H1 (cell line): ENCODE data around the gene ISG15. TPM values are rescaled to one million over a fixed set of nuclear protein-coding genes. Genes with fewer than 3 reads are reported as not detected.

Source experiments
- CTCF ChIA-PET: fragments of 300-600 bp; sonication (Branson Sonifier 250); formaldehyde crosslinking; loops from one replicate; lab custom pipeline; 2021; ENCODE audit not compliant: partially characterized antibody; lab: Charles Lee
- POLR2A ChIA-PET: fragments of 300-600 bp; sonication (Branson Sonifier 250); formaldehyde crosslinking; loops from one replicate; lab custom pipeline; 2021; ENCODE audit warnings: inconsistent platforms; ENCODE audit not compliant: partially characterized antibody; lab: Charles Lee
- DNase-seq, 2 experiments: peaks; one replicate each; pipeline versions ENCODE4 v3.0.0 to v3.0.0-alpha.2; 2010 to 2022; ENCODE audit warnings: low spot score in 2 of 2, low read depth in 1 of 2, mixed read lengths in 1 of 2
- FAIRE-seq: peaks from 2 replicates; lab custom pipeline; 2011; peaks lifted over from hg19 to GRCh38; lab: Jason Lieb, UNC
- H2AFZ ChIP-seq: 2 replicates; pipeline ENCODE4 v1.8.1; 2012; ENCODE audit warnings: low read length, inconsistent platforms
- H2AK5ac ChIP-seq: 2 replicates; pipeline ENCODE4 v1.6.1; 2013; ENCODE audit warnings: low read depth, low read length
- H2BK120ac ChIP-seq: replicated peaks from 2 replicates; pipeline ENCODE3; 2013; ENCODE audit warnings: low read depth, low read length, inconsistent platforms
- H2BK12ac ChIP-seq: 2 replicates; pipeline ENCODE4 v1.6.1; 2013; ENCODE audit warnings: low read depth, low read length
- H2BK15ac ChIP-seq: 2 replicates; pipeline ENCODE4 v1.6.1; 2013; ENCODE audit warnings: low read length
- H2BK20ac ChIP-seq: 2 replicates; pipeline ENCODE4 v1.6.1; 2013; ENCODE audit warnings: low read length
- H2BK5ac ChIP-seq: 2 replicates; pipeline ENCODE4 v1.6.1; 2013; ENCODE audit warnings: low read depth, low read length
- H3K14ac ChIP-seq: 2 replicates; pipeline ENCODE4 v1.6.1; 2013; ENCODE audit warnings: inconsistent platforms; ENCODE audit not compliant: insufficient read length
- H3K18ac ChIP-seq: 2 replicates; pipeline ENCODE4 v1.6.1; 2013; ENCODE audit warnings: low read length; ENCODE audit errors: extremely low read depth
- H3K23ac ChIP-seq: 2 replicates; pipeline ENCODE4 v1.6.1; 2013; ENCODE audit warnings: inconsistent platforms; ENCODE audit not compliant: insufficient read length
- H3K23me2 ChIP-seq: 2 replicates; pipeline ENCODE4 v1.6.1; 2013; ENCODE audit warnings: low read depth, low read length
- H3K27ac ChIP-seq: 2 replicates; pipeline ENCODE4 v1.6.1; 2011; ENCODE audit warnings: low read depth, low read length, inconsistent platforms
- H3K27me3 ChIP-seq, 4 experiments: replicated peaks in 1 of 4; 1 replicate in 1 of 4; 2 replicates in 3 of 4; pipeline versions ENCODE4 v1.6.1 to v1.8.1; 2011 to 2013; ENCODE audit warnings: low read length in 3 of 4, mild to moderate bottlenecking in 3 of 4, inconsistent platforms in 2 of 4, mixed read lengths in 2 of 4, moderate library complexity in 1 of 4; ENCODE audit not compliant: control insufficient read depth in 3 of 4, insufficient read depth in 3 of 4; ENCODE audit errors: extremely low read depth in 1 of 4
- H3K36me3 ChIP-seq, 4 experiments: 2 replicates each; pipeline versions ENCODE4 v1.6.1 to v1.8.1; 2011 to 2013; ENCODE audit warnings: mild to moderate bottlenecking in 4 of 4, low read length in 3 of 4, moderate library complexity in 2 of 4, control low read depth in 1 of 4, inconsistent platforms in 1 of 4; ENCODE audit not compliant: insufficient read depth in 4 of 4, control insufficient read depth in 2 of 4
- H3K4ac ChIP-seq: replicated peaks from 2 replicates; pipeline ENCODE3; 2013; ENCODE audit warnings: low read length, low read depth, mixed read lengths, inconsistent platforms; ENCODE audit not compliant: insufficient read length
- H3K4me1 ChIP-seq, 4 experiments: replicated peaks in 1 of 4; 1 replicate in 1 of 4; 2 replicates in 3 of 4; pipeline versions ENCODE4 v1.6.1 to v1.8.1; 2011 to 2013; ENCODE audit warnings: low read length in 3 of 4, inconsistent platforms in 2 of 4, mixed read lengths in 1 of 4; ENCODE audit not compliant: insufficient read depth in 4 of 4, control insufficient read depth in 3 of 4
- H3K4me2 ChIP-seq, 2 experiments: 2 replicates each; pipeline versions ENCODE4 v1.6.1 to v1.8.1; 2011 to 2013; ENCODE audit warnings: low read depth in 2 of 2, low read length in 2 of 2, control low read depth in 1 of 2, inconsistent platforms in 1 of 2, mild to moderate bottlenecking in 1 of 2; ENCODE audit not compliant: insufficient read depth in 1 of 2
- H3K4me3 ChIP-seq, 4 experiments: fragments of 200-600, 300-600 bp in 1 of 4; sonication (generic), shearing (Covaris generic), sonication (Bioruptor Twin) in 1 of 4; 2 replicates each; pipeline versions ENCODE4 v1.5.1 to v1.8.1; 2011 to 2016; ENCODE audit warnings: low read length in 4 of 4, low read depth in 3 of 4, control low read depth in 2 of 4, inconsistent platforms in 2 of 4, mild to moderate bottlenecking in 2 of 4, mixed read lengths in 1 of 4, moderate library complexity in 1 of 4; ENCODE audit not compliant: insufficient read depth in 2 of 4; ENCODE audit errors: extremely low read depth in 1 of 4
- H3K56ac ChIP-seq: replicated peaks from 2 replicates; pipeline ENCODE3; 2013; ENCODE audit warnings: low read depth, mild to moderate bottlenecking, mixed read lengths, low read length, inconsistent platforms; ENCODE audit not compliant: insufficient read length
- H3K79me1 ChIP-seq: 2 replicates; pipeline ENCODE4 v1.6.1; 2013; ENCODE audit warnings: low read depth, low read length, control low read depth
- H3K79me2 ChIP-seq, 2 experiments: 2 replicates each; pipeline versions ENCODE4 v1.6.1 to v1.8.1; 2012 to 2013; ENCODE audit warnings: low read length in 2 of 2, mild to moderate bottlenecking in 2 of 2, inconsistent platforms in 1 of 2; ENCODE audit not compliant: insufficient read depth in 2 of 2, control insufficient read depth in 1 of 2
- H3K9ac ChIP-seq, 4 experiments: replicated peaks in 1 of 4; 1 replicate in 1 of 4; 2 replicates in 3 of 4; pipeline versions ENCODE4 v1.6.1 to v1.8.1; 2011 to 2013; ENCODE audit warnings: low read depth in 3 of 4, low read length in 3 of 4, control low read depth in 2 of 4, mild to moderate bottlenecking in 2 of 4, moderate library complexity in 2 of 4, inconsistent platforms in 1 of 4; ENCODE audit errors: extremely low read depth in 1 of 4
- H3K9me3 ChIP-seq, 2 experiments: 2 replicates each; pipeline versions ENCODE4 v1.6.1 to v1.8.1; 2012 to 2013; ENCODE audit warnings: mild to moderate bottlenecking in 2 of 2, moderate library complexity in 2 of 2, control low read depth in 1 of 2, inconsistent platforms in 1 of 2, low read depth in 1 of 2, low read length in 1 of 2, mixed read lengths in 1 of 2; ENCODE audit not compliant: insufficient read depth in 2 of 2
- H4K20me1 ChIP-seq, 2 experiments: replicated peaks in 1 of 2; 2 replicates each; pipeline versions ENCODE3 to v1.8.1; 2011 to 2013; ENCODE audit warnings: inconsistent platforms in 2 of 2, low read length in 2 of 2, mild to moderate bottlenecking in 1 of 2; ENCODE audit not compliant: insufficient read depth in 2 of 2, control insufficient read depth in 1 of 2
- H4K5ac ChIP-seq: 2 replicates; pipeline ENCODE4 v1.6.1; 2013; ENCODE audit warnings: low read length, low read depth, mixed read lengths, inconsistent platforms; ENCODE audit not compliant: insufficient read length
- H4K8ac ChIP-seq: 2 replicates; pipeline ENCODE4 v1.8.0; 2013; ENCODE audit warnings: mild to moderate bottlenecking, moderate library complexity, low read length, inconsistent platforms; ENCODE audit not compliant: insufficient read depth; ENCODE audit errors: extremely low read depth
- H4K91ac ChIP-seq: replicated peaks from 2 replicates; pipeline ENCODE3; 2013; ENCODE audit warnings: low read length, mixed read lengths, inconsistent platforms; ENCODE audit not compliant: insufficient read length
- ASH2L ChIP-seq: fragments of 200-600, 300-600 bp; sonication (generic); IDR thresholded peaks from one replicate; pipeline ENCODE4 v1.7.1; 2017; ENCODE audit warnings: low read length
- CEBPB ChIP-seq: IDR thresholded peaks from 2 replicates; pipeline ENCODE4 v1.6.1; 2012; ENCODE audit warnings: low read depth, low read length
- CHD2 ChIP-seq: IDR thresholded peaks from 2 replicates; pipeline ENCODE4 v1.6.1; 2012; ENCODE audit warnings: low read length, improper control_type of control experiment
- POLR2AphosphoS5 ChIP-seq: IDR thresholded peaks from 2 replicates; pipeline ENCODE4 v1.6.1; 2011; ENCODE audit warnings: low read depth, low read length
- RAD21 ChIP-seq, 2 experiments: IDR thresholded peaks in 1 of 2; conservative IDR thresholded peaks in 1 of 2; 2 replicates each; pipeline ENCODE4 v1.6.1; 2011; ENCODE audit warnings: low read depth in 2 of 2, low read length in 2 of 2, improper control_type of control experiment in 1 of 2, inconsistent platforms in 1 of 2, mild to moderate bottlenecking in 1 of 2, moderate library complexity in 1 of 2
- RFX5 ChIP-seq: IDR thresholded peaks from 2 replicates; pipeline ENCODE4 v1.6.1; 2011; ENCODE audit warnings: low read depth, low read length, improper control_type of control experiment, borderline replicate concordance
- RNF2 ChIP-seq: fragments of 200-900, 300-1000 bp; sonication (generic); IDR thresholded peaks from 2 replicates; pipeline ENCODE4 v1.7.1; 2016; ENCODE audit warnings: borderline replicate concordance, low read depth, mild to moderate bottlenecking, antibody characterized with exemption, low read length; ENCODE audit not compliant: poor library complexity, severe bottlenecking; ENCODE audit errors: missing control alignments
- SRF ChIP-seq: IDR thresholded peaks from 2 replicates; pipeline ENCODE4 v1.6.1; 2011; ENCODE audit warnings: mild to moderate bottlenecking, low read depth, low read length, moderate library complexity
- TEAD4 ChIP-seq: IDR thresholded peaks from 2 replicates; pipeline ENCODE4 v1.6.1; 2012; ENCODE audit warnings: low read depth, low read length, inconsistent platforms, mixed read lengths
- ZNF274 ChIP-seq: IDR thresholded peaks from 2 replicates; pipeline ENCODE4 v1.7.0; 2012; ENCODE audit warnings: low read length, borderline replicate concordance; ENCODE audit errors: extremely low read depth
- WGBS, 2 experiments: shearing (Covaris generic) in 1 of 2; methylation state at CpG; one replicate each; pipeline versions ENCODE4 v1.1.6 to v1.1.7; 2013 to 2015; ENCODE audit warnings: low lambda C conversion rate in 2 of 2, mixed read lengths in 2 of 2, inconsistent platforms in 1 of 2, low coverage in 1 of 2, missing lambda C conversion rate in 1 of 2; ENCODE audit not compliant: insufficient replicate concordance in 2 of 2, insufficient coverage in 1 of 2, insufficient read length in 1 of 2; ENCODE audit errors: extremely low coverage in 1 of 2, missing lambda C conversion rate in 1 of 2; 5-methylcytosine and 5-hydroxymethylcytosine counted together
- polyA plus RNA-seq, 7 experiments: library from polyadenylated mRNA; depleted of rRNA in 3 of 7; stranded (reverse) in 5 of 7; unstranded in 2 of 7; fragments of >200 nt in 5 of 7; fragments of 200-250 nt in 2 of 7; gene quantifications; 1 replicate in 5 of 7; 2 replicates in 1 of 7; 4 replicates in 1 of 7; pipeline versions ENCODE4 v1.2.1 to v1.2.3, GENCODE V29; 2011 to 2013; ENCODE audit warnings: missing spikeins in 2 of 7, mixed read lengths in 2 of 7
- total RNA-seq: library from RNA; stranded (reverse); fragmentation: NEBNext Ultra II Directional; extraction: Animal tissue kit (Norgen Biotek cat#: 25700); gene quantifications from 2 replicates; pipeline ENCODE4 v1.2.1, GENCODE V29; 2021
- TF ChIP-seq, protein P1 (sequence below): IDR thresholded peaks from 2 replicates; pipeline ENCODE4 v1.6.1; 2012; ENCODE audit warnings: inconsistent platforms

The ISG15 gene
- total and polyA plus RNA-seq, 2 of the 8 experiments (the other 6 are each of a cell fraction or from before 2014, with no cell fraction given), result 29.3 to 121 TPM

DNA sequence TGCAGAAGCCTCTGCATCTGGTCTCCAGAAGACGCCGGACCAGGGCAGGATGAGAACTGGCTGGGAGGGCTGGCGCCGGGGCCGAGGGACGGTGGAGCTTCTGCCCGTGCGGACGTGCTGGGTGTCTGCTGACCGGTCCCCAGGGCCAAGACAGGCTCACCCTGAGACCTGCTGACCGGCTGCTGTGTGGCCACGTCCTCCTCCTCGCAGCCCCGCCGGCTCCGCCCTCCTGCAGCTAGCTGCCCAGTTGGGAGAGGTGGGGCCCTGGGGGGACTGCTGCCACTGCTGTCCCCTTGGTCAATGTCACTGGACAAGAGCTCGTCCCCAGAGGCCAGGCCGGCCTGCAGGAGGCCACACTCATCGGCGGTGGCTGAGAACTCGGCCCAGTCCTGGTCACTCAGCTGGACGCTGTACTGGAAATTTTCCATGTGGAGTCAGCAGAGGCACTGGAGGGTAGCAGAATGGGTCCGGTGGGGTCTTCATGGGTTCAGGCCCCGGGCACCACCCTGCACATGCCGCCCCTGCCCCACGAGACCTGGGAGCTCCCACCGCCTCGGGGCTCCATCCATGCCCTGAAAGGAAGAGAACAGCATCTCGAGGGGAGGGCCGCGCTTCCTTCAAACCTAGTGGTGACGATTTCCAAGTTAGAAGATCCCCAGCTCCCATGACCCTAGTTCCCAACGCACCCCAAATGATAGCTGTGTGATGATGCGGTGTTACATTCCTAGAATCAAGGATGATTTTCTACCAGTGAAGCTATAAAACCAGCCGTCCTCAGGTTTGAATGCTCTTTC lies 32.5 kb upstream of the ISG15 start:
- peaks cover 0 to 23% (median 12%) of the 10 kb centered on the region in 4 experiments; a peak in 4 of 7 replicates for H3K27me3 ChIP-seq
- no peak overlapping the region for H3K18ac ChIP-seq
- no peak overlapping the region for H3K4me3 ChIP-seq
- H4K8ac ChIP-seq, result peak overlapping the region; percentile 28
- H2AFZ ChIP-seq, result no peak overlapping the region
- POLR2A ChIA-PET, result interaction anchor here (0.8 to 2.4 kb wide), 10 partner anchors 14 to 76 kb away, joined by 3 to 9 read pairs (median 3); partner anchors contain the start of gene HES4
- no peaks in the 10 kb centered on the region for H3K36me3 ChIP-seq
- H3K23me2 ChIP-seq, result peaks cover 2% of the 10 kb centered on the region; the same call in 1 of the 2 replicates
- no peak overlapping the region for H3K27ac ChIP-seq
- no peak overlapping the region for H3K14ac ChIP-seq
- peaks cover 0 to 5% (median under 1%) of the 10 kb centered on the region in 4 experiments; a peak in 4 of 7 replicates for H3K4me1 ChIP-seq
- H4K91ac ChIP-seq, result no peak overlapping the region
- no peaks in the 10 kb centered on the region for H3K9me3 ChIP-seq
- CTCF ChIA-PET, result interaction anchor here (0.5 to 6.9 kb wide), 17 partner anchors 8 to 310 kb away, joined by 3 to 86 read pairs (median 6); partner anchors contain the start of genes HES4 and ISG15
- no peak overlapping the region for H2AK5ac ChIP-seq
- H2BK120ac ChIP-seq, result no peak overlapping the region
- no peaks in the 10 kb centered on the region for H3K79me2 ChIP-seq
- no peak overlapping the region for H4K5ac ChIP-seq
- FAIRE-seq, result no peak
- no peak overlapping the region for H3K56ac ChIP-seq
- H2BK12ac ChIP-seq, result no peak overlapping the region
- no peak overlapping the region for H2BK20ac ChIP-seq
- H3K4ac ChIP-seq, result no peak overlapping the region
- WGBS, 2 experiments, result 88% methylated on average over 30 of the region's 35 CpGs; no CpG with 5 or more reads in 1 of the 2 experiments
- H2BK15ac ChIP-seq, result no peak overlapping the region
- H3K4me2 ChIP-seq, result no peak overlapping the region
- H4K20me1 ChIP-seq, result peaks cover 0 to 8% of the 10 kb centered on the region in 2 experiments
- H3K79me1 ChIP-seq, result no peaks in the 10 kb centered on the region
- no peak for DNase-seq
- H3K9ac ChIP-seq, result no peak overlapping the region
- H2BK5ac ChIP-seq, result no peak overlapping the region
- H3K23ac ChIP-seq, result no peak overlapping the region
- TF ChIP-seq POLR2AphosphoS5 (no peak), RNF2 (no peak), CHD2 (no peak), SRF (no peak), CEBPB (no peak), RFX5 (no peak), RAD21 (IDR thresholded peaks at IDR 0.05 in 1 of 2, conservative IDR thresholded peaks at IDR 0.05 in 1 of 2; ENCODE audit: low read depth in 2 of 2, low read length in 2 of 2) (no peak), ASH2L (no peak), ZNF274 (no peak), TEAD4 (no peak)
- TF ChIP-seq, protein P1, sequence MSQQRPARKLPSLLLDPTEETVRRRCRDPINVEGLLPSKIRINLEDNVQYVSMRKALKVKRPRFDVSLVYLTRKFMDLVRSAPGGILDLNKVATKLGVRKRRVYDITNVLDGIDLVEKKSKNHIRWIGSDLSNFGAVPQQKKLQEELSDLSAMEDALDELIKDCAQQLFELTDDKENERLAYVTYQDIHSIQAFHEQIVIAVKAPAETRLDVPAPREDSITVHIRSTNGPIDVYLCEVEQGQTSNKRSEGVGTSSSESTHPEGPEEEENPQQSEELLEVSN, result no peak
